Dedifferentiated amniotic fluid mesenchymal stem cell (primary cell): Measurements from ENCODE around the gene RPL23.

Experiments used
- DNase-seq: peaks from one replicate; pipeline ENCODE4 v3.0.0-alpha.2; 2016; ENCODE audit errors: extremely low spot score

Gene RPL23

GRCh38 chr17:38853292-38854219 is at the start of gene RPL23:
Gene RPL23, minus strand, starts transcription at chr17:38853721. Its CDS starts 11 bp downstream, at chr17:38853710.
- DNase-seq, result peak; percentile 99

- peak; percentile 44 for DNase-seq
These were observed 47.6 kb upstream of the RPL23 start for GRCh38 chr17:38900978-38901656.

GRCh38 chr17:38899421-38899820 is 45.9 kb upstream of the RPL23 start:
- no peak for DNase-seq

- no peak for DNase-seq
These were observed 45.4 kb upstream of the RPL23 start for GRCh38 chr17:38898812-38899348.

- DNase-seq, result no peak
These were observed 44.8 kb upstream of the RPL23 start for GRCh38 chr17:38898291-38898679.

- DNase-seq, result no peak
These were observed 44.3 kb upstream of the RPL23 start for GRCh38 chr17:38897671-38898290.

- no peak for DNase-seq
These were observed 43.7 kb upstream of the RPL23 start for GRCh38 chr17:38897176-38897575.

GRCh38 chr17:38896346-38896954 is 42.9 kb upstream of the RPL23 start:
- DNase-seq, result no peak

- DNase-seq, result no peak
These were observed 40.8 kb upstream of the RPL23 start for GRCh38 chr17:38894276-38894675.

GRCh38 chr17:38893607-38894006 is 40.1 kb upstream of the RPL23 start:
- DNase-seq, result no peak

GRCh38 chr17:38893113-38893512 is 39.6 kb upstream of the RPL23 start:
- DNase-seq, result no peak

- no peak for DNase-seq
These were observed 39.1 kb upstream of the RPL23 start for GRCh38 chr17:38892620-38893019.

- no peak for DNase-seq
These were observed 38.6 kb upstream of the RPL23 start for GRCh38 chr17:38892083-38892482.

GRCh38 chr17:38891441-38891840 is 37.9 kb upstream of the RPL23 start:
- no peak for DNase-seq

- DNase-seq, result no peak
These were observed 36.9 kb upstream of the RPL23 start for GRCh38 chr17:38890410-38890746.

- DNase-seq, result no peak
These were observed 36.4 kb upstream of the RPL23 start for GRCh38 chr17:38889745-38890409.

- DNase-seq, result no peak
These were observed 35.3 kb upstream of the RPL23 start for GRCh38 chr17:38888842-38889241.

GRCh38 chr17:38886643-38887010 is 33.1 kb upstream of the RPL23 start:
- no peak for DNase-seq

- no peak for DNase-seq
These were observed 32.5 kb upstream of the RPL23 start for GRCh38 chr17:38885728-38886642.

- DNase-seq, result no peak
These were observed 31.7 kb upstream of the RPL23 start for GRCh38 chr17:38885044-38885727.
